NCI-H748 (cell line): ENCODE data around the gene INO80B.
A peak's percentile ranks its signal among the peaks of the same experiment; 100 is the strongest.
"Not testable (repeated sequence)": the region's sequence is repeated elsewhere in the genome, so short reads cannot be mapped to it uniquely, and the experiment has no call there.

Source experiments
- DNase-seq: peaks from one replicate; lab custom pipeline; 2025; ENCODE audit not compliant: unreplicated experiment; lab: John Stamatoyannopoulos, UW

Gene INO80B

GRCh38 chr2:74425523-74425922, 29.4 kb upstream of the INO80B start:
- no peak for DNase-seq

- DNase-seq, result no peak
These were observed 28.6 kb upstream of the INO80B start for GRCh38 chr2:74426181-74426758.

- no peak for DNase-seq
These were observed 27.3 kb upstream of the INO80B start for GRCh38 chr2:74427551-74427950.

- DNase-seq, result no peak
These were observed 26.2 kb upstream of the INO80B start for GRCh38 chr2:74428675-74429074.

GRCh38 chr2:74429487-74430451, 25.1 kb upstream of the INO80B start:
- no peak for DNase-seq

- no peak for DNase-seq
These were observed 24.4 kb upstream of the INO80B start for GRCh38 chr2:74430502-74430901.

- no peak for DNase-seq
These were observed 18.6 kb upstream of the INO80B start for GRCh38 chr2:74436111-74436805.

- DNase-seq, result no peak
These were observed 17.8 kb upstream of the INO80B start for GRCh38 chr2:74436848-74437695.

GRCh38 chr2:74438248-74438647, 16.6 kb upstream of the INO80B start:
- DNase-seq, result no peak

- no peak for DNase-seq
These were observed 15.5 kb upstream of the INO80B start for GRCh38 chr2:74439373-74439772.

- DNase-seq, result no peak
These were observed 15.0 kb upstream of the INO80B start for GRCh38 chr2:74439803-74440377.

GRCh38 chr2:74440378-74441169, 14.3 kb upstream of the INO80B start:
- DNase-seq, result peak; percentile 84

- peak; percentile 68 for DNase-seq
These were observed 13.7 kb upstream of the INO80B start for GRCh38 chr2:74441170-74441689.

- peak; percentile 69 for DNase-seq
These were observed 13.0 kb upstream of the INO80B start, which contains the start of gene RTKN for GRCh38 chr2:74441690-74442482. Gene RTKN, minus strand, starts transcription at chr2:74441937. Its CDS starts 121 bp downstream, at chr2:74441816.

- not testable (repeated sequence) for DNase-seq
These were observed 12.2 kb upstream of the INO80B start for GRCh38 chr2:74442483-74443297.

GRCh38 chr2:74444498-74445318, 10.2 kb upstream of the INO80B start:
- no peak for DNase-seq
